GM19238 (cell line): ENCODE data around the gene ZBTB12.
"Not testable (repeated sequence)": the region's sequence is repeated elsewhere in the genome, so short reads cannot be mapped to it uniquely, and the experiment has no call there.

Source experiments
- DNase-seq: peaks from one replicate; pipeline ENCODE4 v3.0.0; 2011; ENCODE audit warnings: low spot score; ENCODE audit not compliant: insufficient read length

ZBTB12 gene

GRCh38 chr6:31876357-31876756 is 25.5 kb downstream of the ZBTB12 start:
- no peak for DNase-seq

- DNase-seq, result no peak
These were observed 26.0 kb downstream of the ZBTB12 start for GRCh38 chr6:31875877-31876276.

GRCh38 chr6:31874836-31875572 is 26.9 kb downstream of the ZBTB12 start:
- DNase-seq, result no peak

GRCh38 chr6:31874084-31874670 is 27.7 kb downstream of the ZBTB12 start:
- no peak for DNase-seq

GRCh38 chr6:31871046-31871659 is 30.7 kb downstream of the ZBTB12 start:
- DNase-seq, result no peak

- no peak for DNase-seq
These were observed 31.4 kb downstream of the ZBTB12 start for GRCh38 chr6:31870385-31870921.

GRCh38 chr6:31869343-31869742 is 32.5 kb downstream of the ZBTB12 start:
- DNase-seq, result no peak

GRCh38 chr6:31868658-31868971 is 33.3 kb downstream of the ZBTB12 start:
- not testable (repeated sequence) for DNase-seq

- no peak for DNase-seq
These were observed 36.4 kb downstream of the ZBTB12 start for GRCh38 chr6:31865205-31866118.

GRCh38 chr6:31864818-31865204 is 37.1 kb downstream of the ZBTB12 start:
- no peak for DNase-seq

GRCh38 chr6:31864123-31864562 is 37.7 kb downstream of the ZBTB12 start:
- not testable (repeated sequence) for DNase-seq

GRCh38 chr6:31862344-31863235 is 39.3 kb downstream of the ZBTB12 start, which contains the start of gene NEU1:
Gene NEU1, minus strand, starts transcription at chr6:31862821. Its CDS starts 45 bp downstream, at chr6:31862776.
- DNase-seq, result peak; percentile 99

- DNase-seq, result no peak
These were observed 40.0 kb downstream of the ZBTB12 start for GRCh38 chr6:31861919-31862343.

GRCh38 chr6:31861150-31861549 is 40.7 kb downstream of the ZBTB12 start:
- no peak for DNase-seq

GRCh38 chr6:31860349-31860748 is 41.5 kb downstream of the ZBTB12 start:
- no peak for DNase-seq

GRCh38 chr6:31859923-31860322 is 42.0 kb downstream of the ZBTB12 start:
- DNase-seq, result no peak

- no peak for DNase-seq
These were observed 43.2 kb downstream of the ZBTB12 start for GRCh38 chr6:31858707-31859106.

- DNase-seq, result not testable (repeated sequence)
These were observed 44.1 kb downstream of the ZBTB12 start for GRCh38 chr6:31857774-31858173.

- not testable (repeated sequence) for DNase-seq
These were observed 49.7 kb downstream of the ZBTB12 start for GRCh38 chr6:31851980-31852718.

GRCh38 chr6:31851485-31851832 is 50.4 kb downstream of the ZBTB12 start:
- no peak for DNase-seq
